Measurements from ENCODE around the gene CCDC93. TPM values are rescaled to one million over a fixed set of nuclear protein-coding genes. Genes with fewer than 3 reads are reported as not detected.

CCDC93 gene
- total RNA-seq, 2 donors from 2014 or later = 33.5 to 37.8 TPM

- Histone ChIP-seq H3K36me3 (no peaks in the 10 kb centered on the region), H3K27ac (no peak overlapping the region), H3K9ac (ENCODE audit: low read depth in 2 of 2, low read length in 2 of 2) (no peak overlapping the region), H3K4me3 (no peak overlapping the region), H3K27me3 (no peaks in the 10 kb centered on the region), H3K4me1 (no peaks in the 10 kb centered on the region), H3K9me3 (no peaks in the 10 kb centered on the region)
- TF ChIP-seq CTCF (IDR thresholded peaks at IDR 0.05) = no peak
- no peak for DNase-seq
- intact Hi-C loops (cut with DNase I) = loop anchor here (5.0 to 10.0 kb wide), 2 partner anchors 180 to 807 kb away; no protein-coding TSS in a partner anchor
These were observed 31.0 kb upstream of the CCDC93 start for GRCh38 chr2:118044854-118045253.

- intact Hi-C loops (cut with DNase I) = loop anchor here (10.0 kb wide), 1 partner anchor 181 kb away; no protein-coding TSS in a partner anchor
- no peaks in the 10 kb centered on the region for H3K36me3 ChIP-seq
- no peak for DNase-seq
- no peak for TF ChIP-seq CTCF (IDR thresholded peaks at IDR 0.05)
- no peak overlapping the region for H3K27ac ChIP-seq
- no peaks in the 10 kb centered on the region for H3K27me3 ChIP-seq
- no peak overlapping the region for H3K9ac ChIP-seq (ENCODE audit: low read depth in 2 of 2, low read length in 2 of 2)
- H3K4me1 ChIP-seq = no peaks in the 10 kb centered on the region
- no peaks in the 10 kb centered on the region for H3K9me3 ChIP-seq
- no peak overlapping the region for H3K4me3 ChIP-seq
These were observed 30.3 kb upstream of the CCDC93 start for GRCh38 chr2:118044103-118044716.

DNA sequence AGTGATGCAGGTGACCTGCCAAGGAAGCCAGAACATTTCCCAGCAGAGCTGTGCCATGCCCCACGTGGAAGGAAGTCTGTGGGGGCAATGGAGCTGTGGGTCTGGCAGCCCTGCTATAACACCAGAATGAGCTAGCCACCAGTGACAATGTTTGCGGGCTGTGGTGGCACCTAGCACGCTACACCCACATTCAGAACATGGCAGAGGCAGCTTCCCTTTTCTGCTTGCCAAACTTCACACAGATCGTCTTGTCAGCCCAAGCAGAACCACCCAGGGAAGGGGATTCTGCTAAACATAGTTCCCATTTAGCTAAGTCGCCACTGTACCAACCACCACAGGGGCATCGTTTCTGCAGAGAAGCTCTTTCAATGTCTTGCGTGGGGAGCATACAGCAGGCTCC lies 27.0 kb upstream of the CCDC93 start:
- Histone ChIP-seq H3K9ac (ENCODE audit: low read depth in 2 of 2, low read length in 2 of 2) (no peak overlapping the region), H3K27me3 (no peaks in the 10 kb centered on the region), H3K4me3 (no peak overlapping the region), H3K27ac (no peak overlapping the region), H3K4me1 (no peaks in the 10 kb centered on the region), H3K9me3 (no peaks in the 10 kb centered on the region), H3K36me3 (no peaks in the 10 kb centered on the region)
- intact Hi-C loops (cut with DNase I) = loop anchor here (10.0 kb wide), 1 partner anchor 184 kb away; no protein-coding TSS in a partner anchor
- TF ChIP-seq CTCF (IDR thresholded peaks at IDR 0.05) = no peak
- no peak for DNase-seq

DNA sequence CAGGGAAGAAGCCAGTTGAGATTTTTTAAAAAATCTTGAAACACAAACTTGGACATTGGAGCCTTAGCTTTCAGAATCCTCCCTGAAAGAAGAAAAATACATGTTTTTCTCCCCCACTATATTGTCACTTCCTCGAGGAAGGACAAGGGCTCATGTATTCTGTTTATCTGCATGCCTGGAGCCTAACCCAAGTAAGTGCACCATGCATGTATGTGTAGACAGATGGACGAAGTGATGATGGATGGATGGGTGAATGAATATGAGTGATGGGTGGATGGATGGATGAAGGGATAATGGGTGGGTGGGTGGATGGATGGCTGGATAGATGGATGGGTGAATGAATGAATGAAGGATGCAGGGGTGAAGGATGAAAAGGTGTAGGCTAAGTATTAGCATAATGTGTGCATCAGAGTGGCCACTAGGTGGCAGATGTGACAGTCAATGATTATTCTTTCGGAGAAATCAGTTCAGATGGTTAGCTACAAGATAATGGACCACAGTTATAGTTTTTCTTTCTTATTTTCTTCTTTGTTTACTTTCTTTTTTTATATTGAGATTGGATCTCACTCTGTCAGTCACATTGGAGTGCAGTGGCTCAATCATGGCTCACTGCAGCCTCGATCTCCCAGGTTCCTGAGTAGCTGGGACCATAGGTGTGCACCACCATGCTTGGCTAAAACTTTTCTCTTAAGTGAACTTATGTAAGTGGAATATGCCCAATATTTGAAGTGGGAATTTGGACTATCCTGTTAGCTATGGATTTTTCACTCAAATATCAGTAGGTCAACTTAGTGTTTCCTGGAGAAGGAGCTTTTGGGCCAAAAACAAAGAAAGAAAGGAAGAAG lies 18.5 kb upstream of the CCDC93 start:
- intact Hi-C loops (cut with DNase I) = no loop called here
- no peak overlapping the region for H3K9ac ChIP-seq (ENCODE audit: low read depth in 2 of 2, low read length in 2 of 2)
- TF ChIP-seq CTCF (IDR thresholded peaks at IDR 0.05) = peak; percentile 73
- no peaks in the 10 kb centered on the region for H3K27me3 ChIP-seq
- DNase-seq = peak; percentile 34
- H3K36me3 ChIP-seq = no peaks in the 10 kb centered on the region
- H3K9me3 ChIP-seq = no peaks in the 10 kb centered on the region
- no peaks in the 10 kb centered on the region for H3K4me1 ChIP-seq
- no peak overlapping the region for H3K27ac ChIP-seq
- no peak overlapping the region for H3K4me3 ChIP-seq

DNA sequence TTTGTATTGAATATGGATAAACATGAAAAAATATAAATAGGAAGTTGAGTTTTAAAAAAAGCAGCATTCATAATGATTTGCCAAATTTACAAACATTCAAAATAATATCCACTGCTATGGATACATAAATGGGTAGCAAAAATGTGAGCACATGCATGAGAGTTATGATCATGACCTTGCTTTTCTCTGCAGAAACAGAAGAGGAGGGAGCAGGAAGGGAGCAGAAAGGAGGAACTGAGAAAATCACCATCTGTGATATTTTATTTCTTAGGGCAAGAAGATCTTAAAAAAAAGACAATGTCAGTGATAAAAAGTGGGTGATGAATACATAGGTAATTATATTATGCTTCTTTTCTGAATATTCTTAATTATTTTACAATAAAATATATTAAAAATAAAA lies 17.7 kb upstream of the CCDC93 start:
- no peak overlapping the region for H3K4me3 ChIP-seq
- TF ChIP-seq CTCF (IDR thresholded peaks at IDR 0.05) = no peak
- no peaks in the 10 kb centered on the region for H3K9me3 ChIP-seq
- no peaks in the 10 kb centered on the region for H3K4me1 ChIP-seq
- no peaks in the 10 kb centered on the region for H3K27me3 ChIP-seq
- no peak overlapping the region for H3K27ac ChIP-seq
- intact Hi-C loops (cut with DNase I) = no loop called here
- no peak for DNase-seq
- no peak overlapping the region for H3K9ac ChIP-seq (ENCODE audit: low read depth in 2 of 2, low read length in 2 of 2)
- H3K36me3 ChIP-seq = no peaks in the 10 kb centered on the region

Measured in colonic mucosa (tissue), 4 donors.